Panc1 (cell line): ENCODE measurements around the gene KAT7. TPM values are rescaled to one million over a fixed set of nuclear protein-coding genes. Genes with fewer than 3 reads are reported as not detected.
A peak's percentile ranks its signal among the peaks of the same experiment; 100 is the strongest.

ENCODE experiments used
- ATAC-seq: fragments of 200-7000 bp; cut with Tn5 transposase; 2 replicates; pipeline ENCODE4 v1.9.1; 2020; ENCODE audit warnings: mild to moderate bottlenecking, moderate library complexity
- BruUV-seq: library from RNA; stranded (reverse); fragments of 400-500 nt; replicated peaks from 2 replicates; lab custom pipeline; 2021; lab: Mats Ljungman, UMichigan
- CTCF ChIA-PET: fragments of 300-600 bp; sonication (Branson Sonifier 250); formaldehyde crosslinking; loops from one replicate; lab custom pipeline; 2022; ENCODE audit warnings: antibody characterized with exemption; lab: Charles Lee
- POLR2A ChIA-PET: fragments of 300-600 bp; sonication (Branson Sonifier 250); formaldehyde crosslinking; loops from one replicate; lab custom pipeline; 2022; ENCODE audit warnings: antibody characterized with exemption; lab: Charles Lee
- DNase-seq: peaks from one replicate; pipeline ENCODE4 v3.0.0-alpha.2; 2010; ENCODE audit warnings: low read depth, low spot score
- H3K27ac ChIP-seq: 2 replicates; pipeline ENCODE4 v1.5.1; 2011; ENCODE audit warnings: mild to moderate bottlenecking, low read length, inconsistent platforms
- H3K27me3 ChIP-seq: fragments of 200-500 bp; sonication (Bioruptor generic); 2 replicates; pipeline ENCODE4 v1.6.0; 2014; ENCODE audit warnings: low read length, inconsistent platforms; ENCODE audit not compliant: control insufficient read depth, insufficient read depth
- H3K36me3 ChIP-seq: fragments of 200-500 bp; sonication (Bioruptor generic); 2 replicates; pipeline ENCODE4 v1.5.1; 2014; ENCODE audit warnings: inconsistent platforms, mild to moderate bottlenecking, low read length, moderate library complexity; ENCODE audit not compliant: control insufficient read depth, insufficient read depth
- H3K4me1 ChIP-seq: 2 replicates; pipeline ENCODE4 v1.5.1; 2011; ENCODE audit warnings: inconsistent platforms, mild to moderate bottlenecking, low read length, moderate library complexity; ENCODE audit not compliant: control insufficient read depth, insufficient read depth
- H3K4me3 ChIP-seq, 2 experiments: 2 replicates each; pipeline ENCODE4 v1.5.1; 2011 to 2012; ENCODE audit warnings: low read depth in 2 of 2, low read length in 2 of 2, mild to moderate bottlenecking in 2 of 2, inconsistent platforms in 1 of 2, moderate library complexity in 1 of 2
- H3K9me3 ChIP-seq: fragments of 200-500 bp; sonication (Bioruptor generic); 2 replicates; pipeline ENCODE4 v1.5.1; 2014; ENCODE audit warnings: low read depth, mild to moderate bottlenecking, inconsistent platforms, low read length, moderate library complexity; ENCODE audit not compliant: control insufficient read depth, insufficient read depth
- CTCF ChIP-seq: fragments of 450-650 bp; IDR thresholded peaks from 2 replicates; pipeline ENCODE4 v1.5.1; 2017; ENCODE audit warnings: mild to moderate bottlenecking
- POLR2AphosphoS5 ChIP-seq: IDR thresholded peaks from 2 replicates; pipeline ENCODE4 v1.6.1; 2012; ENCODE audit warnings: mild to moderate bottlenecking, low read depth, low read length, moderate library complexity
- REST ChIP-seq, 2 experiments: IDR thresholded peaks; 2 replicates each; pipeline ENCODE4 v1.6.1; 2011 to 2012; ENCODE audit warnings: low read depth in 2 of 2, control low read depth in 1 of 2, low read length in 1 of 2, mild to moderate bottlenecking in 1 of 2, moderate library complexity in 1 of 2; ENCODE audit not compliant: insufficient read depth in 1 of 2
- SIN3A ChIP-seq: IDR thresholded peaks from 2 replicates; pipeline ENCODE4 v1.6.1; 2012; ENCODE audit warnings: low read depth, mild to moderate bottlenecking, low read length, moderate library complexity, borderline replicate concordance; ENCODE audit not compliant: insufficient read depth
- TCF7L2 ChIP-seq: IDR thresholded peaks from 2 replicates; pipeline ENCODE4 v1.6.1; 2011; ENCODE audit warnings: mild to moderate bottlenecking, low read depth, low read length, inconsistent platforms
- in situ Hi-C: cut with HindIII; loops from 2 replicates; pipeline ENCODE4 v1.10.0; 2016; ENCODE audit warnings: low sequenced_read_pairs, low pct_unique_long_range_greater_than_20kb
- intact Hi-C: fragments of 100-400 bp; cut with micrococcal nuclease; formaldehyde crosslinking; loops from one replicate; pipeline ENCODE4 v1.10.0; 2022; ENCODE audit not compliant: unreplicated experiment
- total RNA-seq: library from RNA; stranded (reverse); gene quantifications from one replicate; pipeline ENCODE4 v1.2.1, GENCODE V29; 2021; ENCODE audit not compliant: unreplicated experiment

KAT7 gene
- total RNA-seq, 1 experiment from 2014 or later: 69.0 TPM

DNA sequence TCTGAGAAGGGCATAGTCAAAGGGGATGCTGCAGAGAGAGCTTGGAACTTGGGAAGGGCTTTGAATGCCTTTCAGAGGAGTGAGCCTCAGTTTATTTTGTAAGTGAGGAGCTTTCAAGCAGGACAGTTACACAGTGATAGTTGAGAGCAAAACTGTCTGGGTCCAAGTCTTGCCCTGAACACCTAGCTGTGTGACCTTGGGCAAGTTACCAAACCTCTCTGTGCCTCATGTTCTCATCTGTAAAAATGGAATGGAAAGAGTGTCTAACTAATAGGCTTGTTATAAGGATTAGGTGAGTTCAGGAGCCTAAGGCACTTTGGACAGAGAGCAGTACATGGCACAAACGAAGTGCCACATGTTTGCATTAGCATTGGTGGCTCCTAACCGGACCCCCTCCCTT, 86.4 kb downstream of the KAT7 start:
- ChIA-PET CTCF (interaction anchor here (0.6 kb wide), 1 partner anchor 8 kb away, joined by 4 read pairs; no protein-coding TSS in a partner anchor), POLR2A (no interaction called here)
- Histone ChIP-seq H3K4me1 (no peaks in the 10 kb centered on the region), H3K27me3 (no peaks in the 10 kb centered on the region), H3K9me3 (no peaks in the 10 kb centered on the region), H3K36me3 (no peaks in the 10 kb centered on the region), H3K4me3 (no peak overlapping the region), H3K27ac (no peak overlapping the region)
- ATAC-seq: no peak
- in situ Hi-C loops: no loop called here
- no TSS peak for BruUV-seq
- intact Hi-C loops: no loop called here
- TF ChIP-seq REST (IDR thresholded peaks at IDR 0.05; ENCODE audit: insufficient read depth in 1 of 2, low read depth in 2 of 2, low read length in 1 of 2) (no peak), SIN3A (no peak), TCF7L2 (no peak), CTCF (no peak)
- no peak for DNase-seq

DNA sequence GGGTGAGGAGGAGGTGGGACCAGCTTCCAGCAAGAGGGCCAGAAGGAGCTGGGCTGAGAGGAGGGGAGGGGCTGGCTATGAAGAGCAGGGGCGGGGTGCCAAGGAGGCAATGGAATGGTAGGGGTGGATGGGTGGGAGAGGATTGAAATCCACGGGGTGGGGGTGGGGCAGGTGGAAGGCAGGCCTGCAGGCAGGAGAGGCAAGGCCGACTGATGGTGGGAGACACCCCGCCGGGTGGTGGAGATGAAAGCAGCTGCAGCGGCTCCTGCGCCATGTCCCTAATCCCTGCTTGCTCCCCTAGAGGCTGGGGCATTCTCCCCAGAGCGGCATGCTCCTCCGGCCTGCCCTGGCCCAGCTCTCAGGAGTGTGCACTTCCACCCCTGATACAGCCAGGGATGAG, 87.2 kb downstream of the KAT7 start:
- DNase-seq (no peak), ATAC-seq (peak; percentile 19; the same call in 1 of the 2 replicates)
- TF ChIP-seq REST (IDR thresholded peaks at IDR 0.05; ENCODE audit: insufficient read depth in 1 of 2, low read depth in 2 of 2, low read length in 1 of 2) (no peak), TCF7L2 (no peak), SIN3A (no peak), POLR2AphosphoS5 (no peak), CTCF (no peak)
- CTCF ChIA-PET: no interaction called here
- Histone ChIP-seq H3K27ac (no peak overlapping the region), H3K27me3 (no peaks in the 10 kb centered on the region), H3K9me3 (no peaks in the 10 kb centered on the region), H3K36me3 (no peaks in the 10 kb centered on the region), H3K4me3 (no peak overlapping the region), H3K4me1 (peaks cover 2% of the 10 kb centered on the region; the same call in 1 of the 2 replicates)
- POLR2A ChIA-PET: no interaction called here
- BruUV-seq: no TSS peak
- intact Hi-C loops: no loop called here
- in situ Hi-C loops: no loop called here
